ENCODE measurements around the gene LANCL2. TPM values are rescaled to one million over a fixed set of nuclear protein-coding genes. Genes with fewer than 3 reads are reported as not detected.
A peak's percentile ranks its signal among the peaks of the same experiment; 100 is the strongest.

LANCL2 gene
- total RNA-seq, 2 donors from 2014 or later = 16.2 to 17.8 TPM

GRCh38 chr7:55476852-55477780, 112.0 kb downstream of the LANCL2 start:
- H3K27me3 ChIP-seq = no peaks in the 10 kb centered on the region
- H3K27ac ChIP-seq = no peak overlapping the region
- H3K36me3 ChIP-seq = no peaks in the 10 kb centered on the region
- no peak overlapping the region for H3K4me3 ChIP-seq
- H3K9ac ChIP-seq (ENCODE audit: low read depth in 2 of 2, low read length in 2 of 2) = peak overlapping the region in 1 of 2 donors; percentile 3
- H3K9me3 ChIP-seq = no peaks in the 10 kb centered on the region
- no peak for TF ChIP-seq CTCF (IDR thresholded peaks at IDR 0.05)
- peak; percentile 9 for DNase-seq
- intact Hi-C loops (cut with DNase I) = no loop called here
- H3K4me1 ChIP-seq = no peaks in the 10 kb centered on the region

DNA sequence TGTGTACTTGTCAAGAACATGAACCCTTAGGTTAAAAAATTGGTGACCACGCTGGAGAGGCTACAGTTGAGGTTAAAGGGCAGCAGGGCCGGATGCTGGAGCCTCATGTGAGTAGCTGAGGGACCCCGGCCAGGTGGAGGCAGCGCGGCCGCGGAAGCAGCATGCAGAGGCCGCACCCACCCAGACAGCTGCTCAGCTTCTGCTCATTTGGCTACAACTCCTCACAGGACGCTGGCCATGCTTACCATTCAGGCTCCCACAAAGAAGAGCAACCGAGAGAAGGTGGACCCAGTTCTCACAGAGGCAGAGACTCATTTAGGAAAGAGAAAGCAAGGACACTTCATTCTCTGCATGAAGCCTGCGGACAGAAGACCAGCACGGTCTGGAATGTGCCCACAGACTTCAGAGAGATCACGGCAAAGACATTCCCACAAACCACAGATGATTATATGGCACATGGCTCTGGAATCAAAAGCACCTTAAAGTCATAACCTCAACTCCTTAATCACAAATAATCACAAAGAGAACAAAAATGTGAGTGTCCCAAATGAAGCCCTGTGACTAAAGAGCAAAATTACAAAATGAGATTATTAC, 112.7 kb downstream of the LANCL2 start:
- intact Hi-C loops (cut with DNase I) = no loop called here
- no peak overlapping the region for H3K27ac ChIP-seq
- H3K36me3 ChIP-seq = no peaks in the 10 kb centered on the region
- no peaks in the 10 kb centered on the region for H3K9me3 ChIP-seq
- H3K27me3 ChIP-seq = no peaks in the 10 kb centered on the region
- peak; percentile 3 for DNase-seq
- no peak overlapping the region for H3K9ac ChIP-seq (ENCODE audit: low read depth in 2 of 2, low read length in 2 of 2)
- no peaks in the 10 kb centered on the region for H3K4me1 ChIP-seq
- no peak for TF ChIP-seq CTCF (IDR thresholded peaks at IDR 0.05)
- no peak overlapping the region for H3K4me3 ChIP-seq

GRCh38 chr7:55478700-55479099, 113.6 kb downstream of the LANCL2 start:
- intact Hi-C loops (cut with DNase I) = no loop called here
- H3K9me3 ChIP-seq = no peaks in the 10 kb centered on the region
- H3K4me1 ChIP-seq = no peaks in the 10 kb centered on the region
- no peak for TF ChIP-seq CTCF (IDR thresholded peaks at IDR 0.05)
- H3K4me3 ChIP-seq = no peak overlapping the region
- H3K27me3 ChIP-seq = no peaks in the 10 kb centered on the region
- peak; percentile 11 for DNase-seq
- no peak overlapping the region for H3K27ac ChIP-seq
- H3K36me3 ChIP-seq = no peaks in the 10 kb centered on the region
- H3K9ac ChIP-seq (ENCODE audit: low read depth in 2 of 2, low read length in 2 of 2) = no peak overlapping the region

DNA sequence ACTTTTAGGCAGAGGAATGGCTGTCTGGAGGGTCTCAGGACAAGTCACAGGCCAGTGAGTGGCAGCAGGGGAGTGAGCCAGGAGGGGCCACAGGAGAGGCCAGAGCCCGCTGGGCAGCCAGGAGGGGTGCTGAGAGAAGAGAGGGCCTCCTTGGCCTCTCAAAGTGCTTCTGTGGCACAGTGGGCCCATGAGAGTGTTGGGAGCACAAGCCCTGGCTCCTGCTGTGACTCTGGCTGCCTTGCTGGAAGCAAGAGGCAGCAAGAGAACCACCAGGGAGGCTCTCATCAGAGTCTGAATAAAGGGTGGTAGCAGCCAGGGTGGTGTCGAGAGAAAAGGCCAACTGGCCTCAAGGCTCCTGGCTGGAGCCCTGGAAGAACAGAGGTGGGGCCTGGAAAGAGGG, 116.0 kb downstream of the LANCL2 start:
- H3K27me3 ChIP-seq = no peaks in the 10 kb centered on the region
- peak; percentile 9 for DNase-seq
- H3K27ac ChIP-seq = no peak overlapping the region
- no peaks in the 10 kb centered on the region for H3K4me1 ChIP-seq
- intact Hi-C loops (cut with DNase I) = no loop called here
- H3K4me3 ChIP-seq = no peak overlapping the region
- H3K9me3 ChIP-seq = no peaks in the 10 kb centered on the region
- TF ChIP-seq CTCF (IDR thresholded peaks at IDR 0.05) = no peak
- no peak overlapping the region for H3K9ac ChIP-seq (ENCODE audit: low read depth in 2 of 2, low read length in 2 of 2)
- no peaks in the 10 kb centered on the region for H3K36me3 ChIP-seq

GRCh38 chr7:55483046-55483445, 117.9 kb downstream of the LANCL2 start:
- Histone ChIP-seq H3K4me1 (no peaks in the 10 kb centered on the region), H3K27me3 (no peaks in the 10 kb centered on the region), H3K27ac (no peak overlapping the region), H3K9ac (ENCODE audit: low read depth in 2 of 2, low read length in 2 of 2) (no peak overlapping the region), H3K36me3 (no peaks in the 10 kb centered on the region), H3K9me3 (no peaks in the 10 kb centered on the region), H3K4me3 (no peak overlapping the region)
- intact Hi-C loops (cut with DNase I) = no loop called here
- TF ChIP-seq CTCF (IDR thresholded peaks at IDR 0.05) = no peak
- DNase-seq = no peak

Other genes with a start within 250 kb of the LANCL2 start
- gene VOPP1, start 207.2 kb downstream of the LANCL2 start, total RNA-seq = 10 to 100 TPM; 70.3 to 73.4 TPM

All from colonic mucosa (tissue), 4 donors.